Stomach smooth muscle (tissue), 2 donors: ENCODE data around the gene CNGA4.

Source experiments
- H3K27ac ChIP-seq: one replicate; pipeline ENCODE4 v1.7.0; 2013; ENCODE audit warnings: mild to moderate bottlenecking, low read length, inconsistent platforms
- H3K27me3 ChIP-seq, 2 donors: one replicate each; pipeline ENCODE4 v1.7.0; 2013; ENCODE audit warnings: low read length in 2 of 2; ENCODE audit not compliant: insufficient read depth in 2 of 2, control insufficient read depth in 1 of 2
- H3K36me3 ChIP-seq, 2 donors: one replicate each; pipeline ENCODE4 v1.7.0; 2013; ENCODE audit warnings: low read length in 2 of 2; ENCODE audit not compliant: control insufficient read depth in 2 of 2, insufficient read depth in 2 of 2
- H3K4me1 ChIP-seq: one replicate; pipeline ENCODE4 v1.7.0; 2013; ENCODE audit warnings: low read length; ENCODE audit not compliant: control insufficient read depth, insufficient read depth
- H3K4me3 ChIP-seq, 2 donors: one replicate each; pipeline ENCODE4 v1.7.0; 2013; ENCODE audit warnings: low read length in 2 of 2
- H3K9ac ChIP-seq, 2 donors: one replicate each; pipeline ENCODE4 v1.7.0; 2013; ENCODE audit warnings: low read length in 2 of 2, mild to moderate bottlenecking in 1 of 2
- H3K9me3 ChIP-seq, 2 donors: one replicate each; pipeline ENCODE4 v1.7.0; 2013; ENCODE audit warnings: low read length in 2 of 2; ENCODE audit not compliant: control insufficient read depth in 2 of 2
- donor health status: healthy.
- donor health status: Pancreatic carcinoma.

CNGA4 gene

GRCh38 chr11:6204706-6205105 lies 34.2 kb upstream of the CNGA4 start:
- Histone ChIP-seq H3K27ac (no peak overlapping the region), H3K9me3 (no peaks in the 10 kb centered on the region), H3K4me3 (no peak overlapping the region), H3K27me3 (no peaks in the 10 kb centered on the region), H3K9ac (no peak overlapping the region), H3K36me3 (peaks cover 5 to 7% of the 10 kb centered on the region in 2 donors), H3K4me1 (no peaks in the 10 kb centered on the region)

- Histone ChIP-seq H3K4me3 (no peak within 1 kb of the TSS), H3K9me3 (no peaks in the 10 kb centered on the region), H3K9ac (no peak within 1 kb of the TSS), H3K27ac (no peak within 1 kb of the TSS), H3K27me3 (no peaks in the 10 kb centered on the region), H3K4me1 (no peaks in the 10 kb centered on the region), H3K36me3 (peaks cover 8 to 11% of the 10 kb centered on the region in 2 donors)
Observed at GRCh38 chr11:6205366-6205765, 33.5 kb upstream of the CNGA4 start, which contains the start of gene C11orf42. Gene C11orf42, plus strand, starts transcription at chr11:6205557. Its CDS starts 59 bp downstream, at chr11:6205616.

GRCh38 chr11:6206456-6207180 lies 32.3 kb upstream of the CNGA4 start:
- Histone ChIP-seq H3K27me3 (no peaks in the 10 kb centered on the region), H3K4me3 (no peak overlapping the region), H3K4me1 (no peaks in the 10 kb centered on the region), H3K9me3 (no peaks in the 10 kb centered on the region), H3K36me3 (peaks cover 16% of the 10 kb centered on the region in 2 donors), H3K9ac (no peak overlapping the region), H3K27ac (no peak overlapping the region)

GRCh38 chr11:6209801-6210200 lies 29.1 kb upstream of the CNGA4 start:
- Histone ChIP-seq H3K27ac (no peak overlapping the region), H3K9me3 (no peaks in the 10 kb centered on the region), H3K9ac (no peak overlapping the region), H3K27me3 (no peaks in the 10 kb centered on the region), H3K36me3 (peaks cover 28 to 39% of the 10 kb centered on the region in 2 donors), H3K4me3 (no peak overlapping the region), H3K4me1 (no peaks in the 10 kb centered on the region)

- H3K36me3 ChIP-seq, result peaks cover 31 to 39% of the 10 kb centered on the region in 2 donors
- no peaks in the 10 kb centered on the region for H3K4me1 ChIP-seq
Observed at GRCh38 chr11:6210274-6210955, 28.5 kb upstream of the CNGA4 start.

GRCh38 chr11:6214530-6214929 lies 24.4 kb upstream of the CNGA4 start:
- Histone ChIP-seq H3K27ac (no peak overlapping the region), H3K4me1 (no peaks in the 10 kb centered on the region), H3K9ac (no peak overlapping the region), H3K27me3 (no peaks in the 10 kb centered on the region), H3K9me3 (no peaks in the 10 kb centered on the region), H3K36me3 (peaks cover 64 to 68% of the 10 kb centered on the region in 2 donors), H3K4me3 (no peak overlapping the region)

More at GRCh38 chr11:6210274-6210955, 28.5 kb upstream of the CNGA4 start:
- no peaks in the 10 kb centered on the region for H3K9me3 ChIP-seq
- H3K27ac ChIP-seq, result no peak overlapping the region
- no peak overlapping the region for H3K4me3 ChIP-seq
- H3K9ac ChIP-seq, result no peak overlapping the region
- no peaks in the 10 kb centered on the region for H3K27me3 ChIP-seq

GRCh38 chr11:6216501-6216900 lies 22.4 kb upstream of the CNGA4 start:
- Histone ChIP-seq H3K9me3 (no peaks in the 10 kb centered on the region), H3K27ac (no peak overlapping the region), H3K4me1 (no peaks in the 10 kb centered on the region), H3K36me3 (peaks cover 65 to 72% of the 10 kb centered on the region in 2 donors), H3K9ac (no peak overlapping the region), H3K27me3 (no peaks in the 10 kb centered on the region), H3K4me3 (no peak overlapping the region)

- Histone ChIP-seq H3K4me3 (no peak overlapping the region), H3K27ac (no peak overlapping the region), H3K9me3 (no peaks in the 10 kb centered on the region), H3K36me3 (peaks cover 66 to 79% of the 10 kb centered on the region in 2 donors), H3K4me1 (no peaks in the 10 kb centered on the region), H3K9ac (no peak overlapping the region), H3K27me3 (no peaks in the 10 kb centered on the region)
Observed at GRCh38 chr11:6217722-6218121, 21.2 kb upstream of the CNGA4 start.

GRCh38 chr11:6219359-6219758 lies 19.5 kb upstream of the CNGA4 start:
- H3K9me3 ChIP-seq, result no peaks in the 10 kb centered on the region
- no peaks in the 10 kb centered on the region for H3K4me1 ChIP-seq
- H3K4me3 ChIP-seq, result no peak overlapping the region
- H3K36me3 ChIP-seq, result peaks cover 70 to 86% of the 10 kb centered on the region in 2 donors
- H3K27me3 ChIP-seq, result no peaks in the 10 kb centered on the region
- H3K9ac ChIP-seq, result no peak overlapping the region
- no peak overlapping the region for H3K27ac ChIP-seq

GRCh38 chr11:6223854-6224253 lies 15.0 kb upstream of the CNGA4 start:
- Histone ChIP-seq H3K9ac (no peak overlapping the region), H3K27me3 (no peaks in the 10 kb centered on the region), H3K27ac (no peak overlapping the region), H3K4me3 (no peak overlapping the region), H3K36me3 (peaks cover 40 to 48% of the 10 kb centered on the region in 2 donors), H3K4me1 (no peaks in the 10 kb centered on the region), H3K9me3 (no peaks in the 10 kb centered on the region)

GRCh38 chr11:6224421-6224820 lies 14.5 kb upstream of the CNGA4 start:
- Histone ChIP-seq H3K9me3 (no peaks in the 10 kb centered on the region), H3K4me1 (no peaks in the 10 kb centered on the region), H3K4me3 (no peak overlapping the region), H3K9ac (no peak overlapping the region), H3K27ac (no peak overlapping the region), H3K27me3 (no peaks in the 10 kb centered on the region), H3K36me3 (peaks cover 34 to 43% of the 10 kb centered on the region in 2 donors)
